H1 (cell line): ENCODE measurements around the gene CTDSP1. TPM values are rescaled to one million over a fixed set of nuclear protein-coding genes. Genes with fewer than 3 reads are reported as not detected.
A peak's percentile ranks its signal among the peaks of the same experiment; 100 is the strongest.

Experiments
- CTCF ChIA-PET: fragments of 300-600 bp; sonication (Branson Sonifier 250); formaldehyde crosslinking; loops from one replicate; lab custom pipeline; 2021; ENCODE audit not compliant: partially characterized antibody; lab: Charles Lee
- POLR2A ChIA-PET: fragments of 300-600 bp; sonication (Branson Sonifier 250); formaldehyde crosslinking; loops from one replicate; lab custom pipeline; 2021; ENCODE audit warnings: inconsistent platforms; ENCODE audit not compliant: partially characterized antibody; lab: Charles Lee
- DNase-seq, 2 experiments: peaks; one replicate each; pipeline versions ENCODE4 v3.0.0 to v3.0.0-alpha.2; 2010 to 2022; ENCODE audit warnings: low spot score in 2 of 2, low read depth in 1 of 2, mixed read lengths in 1 of 2
- FAIRE-seq: peaks from 2 replicates; lab custom pipeline; 2011; peaks lifted over from hg19 to GRCh38; lab: Jason Lieb, UNC
- H2AFZ ChIP-seq: 2 replicates; pipeline ENCODE4 v1.8.1; 2012; ENCODE audit warnings: low read length, inconsistent platforms
- H2AK5ac ChIP-seq: 2 replicates; pipeline ENCODE4 v1.6.1; 2013; ENCODE audit warnings: low read depth, low read length
- H2BK120ac ChIP-seq: replicated peaks from 2 replicates; pipeline ENCODE3; 2013; ENCODE audit warnings: low read depth, low read length, inconsistent platforms
- H2BK12ac ChIP-seq: 2 replicates; pipeline ENCODE4 v1.6.1; 2013; ENCODE audit warnings: low read depth, low read length
- H2BK15ac ChIP-seq: 2 replicates; pipeline ENCODE4 v1.6.1; 2013; ENCODE audit warnings: low read length
- H2BK20ac ChIP-seq: 2 replicates; pipeline ENCODE4 v1.6.1; 2013; ENCODE audit warnings: low read length
- H2BK5ac ChIP-seq: 2 replicates; pipeline ENCODE4 v1.6.1; 2013; ENCODE audit warnings: low read depth, low read length
- H3K14ac ChIP-seq: 2 replicates; pipeline ENCODE4 v1.6.1; 2013; ENCODE audit warnings: inconsistent platforms; ENCODE audit not compliant: insufficient read length
- H3K18ac ChIP-seq: 2 replicates; pipeline ENCODE4 v1.6.1; 2013; ENCODE audit warnings: low read length; ENCODE audit errors: extremely low read depth
- H3K23ac ChIP-seq: 2 replicates; pipeline ENCODE4 v1.6.1; 2013; ENCODE audit warnings: inconsistent platforms; ENCODE audit not compliant: insufficient read length
- H3K23me2 ChIP-seq: 2 replicates; pipeline ENCODE4 v1.6.1; 2013; ENCODE audit warnings: low read depth, low read length
- H3K27ac ChIP-seq: 2 replicates; pipeline ENCODE4 v1.6.1; 2011; ENCODE audit warnings: low read depth, low read length, inconsistent platforms
- H3K27me3 ChIP-seq, 4 experiments: replicated peaks in 1 of 4; 1 replicate in 1 of 4; 2 replicates in 3 of 4; pipeline versions ENCODE4 v1.6.1 to v1.8.1; 2011 to 2013; ENCODE audit warnings: low read length in 3 of 4, mild to moderate bottlenecking in 3 of 4, inconsistent platforms in 2 of 4, mixed read lengths in 2 of 4, moderate library complexity in 1 of 4; ENCODE audit not compliant: control insufficient read depth in 3 of 4, insufficient read depth in 3 of 4; ENCODE audit errors: extremely low read depth in 1 of 4
- H3K36me3 ChIP-seq, 4 experiments: 2 replicates each; pipeline versions ENCODE4 v1.6.1 to v1.8.1; 2011 to 2013; ENCODE audit warnings: mild to moderate bottlenecking in 4 of 4, low read length in 3 of 4, moderate library complexity in 2 of 4, control low read depth in 1 of 4, inconsistent platforms in 1 of 4; ENCODE audit not compliant: insufficient read depth in 4 of 4, control insufficient read depth in 2 of 4
- H3K4ac ChIP-seq: replicated peaks from 2 replicates; pipeline ENCODE3; 2013; ENCODE audit warnings: low read length, low read depth, mixed read lengths, inconsistent platforms; ENCODE audit not compliant: insufficient read length
- H3K4me1 ChIP-seq, 4 experiments: replicated peaks in 1 of 4; 1 replicate in 1 of 4; 2 replicates in 3 of 4; pipeline versions ENCODE4 v1.6.1 to v1.8.1; 2011 to 2013; ENCODE audit warnings: low read length in 3 of 4, inconsistent platforms in 2 of 4, mixed read lengths in 1 of 4; ENCODE audit not compliant: insufficient read depth in 4 of 4, control insufficient read depth in 3 of 4
- H3K4me2 ChIP-seq, 2 experiments: 2 replicates each; pipeline versions ENCODE4 v1.6.1 to v1.8.1; 2011 to 2013; ENCODE audit warnings: low read depth in 2 of 2, low read length in 2 of 2, control low read depth in 1 of 2, inconsistent platforms in 1 of 2, mild to moderate bottlenecking in 1 of 2; ENCODE audit not compliant: insufficient read depth in 1 of 2
- H3K4me3 ChIP-seq, 4 experiments: fragments of 200-600, 300-600 bp in 1 of 4; sonication (generic), shearing (Covaris generic), sonication (Bioruptor Twin) in 1 of 4; 2 replicates each; pipeline versions ENCODE4 v1.5.1 to v1.8.1; 2011 to 2016; ENCODE audit warnings: low read length in 4 of 4, low read depth in 3 of 4, control low read depth in 2 of 4, inconsistent platforms in 2 of 4, mild to moderate bottlenecking in 2 of 4, mixed read lengths in 1 of 4, moderate library complexity in 1 of 4; ENCODE audit not compliant: insufficient read depth in 2 of 4; ENCODE audit errors: extremely low read depth in 1 of 4
- H3K56ac ChIP-seq: replicated peaks from 2 replicates; pipeline ENCODE3; 2013; ENCODE audit warnings: low read depth, mild to moderate bottlenecking, mixed read lengths, low read length, inconsistent platforms; ENCODE audit not compliant: insufficient read length
- H3K79me1 ChIP-seq: 2 replicates; pipeline ENCODE4 v1.6.1; 2013; ENCODE audit warnings: low read depth, low read length, control low read depth
- H3K79me2 ChIP-seq, 2 experiments: 2 replicates each; pipeline versions ENCODE4 v1.6.1 to v1.8.1; 2012 to 2013; ENCODE audit warnings: low read length in 2 of 2, mild to moderate bottlenecking in 2 of 2, inconsistent platforms in 1 of 2; ENCODE audit not compliant: insufficient read depth in 2 of 2, control insufficient read depth in 1 of 2
- H3K9ac ChIP-seq, 4 experiments: replicated peaks in 1 of 4; 1 replicate in 1 of 4; 2 replicates in 3 of 4; pipeline versions ENCODE4 v1.6.1 to v1.8.1; 2011 to 2013; ENCODE audit warnings: low read depth in 3 of 4, low read length in 3 of 4, control low read depth in 2 of 4, mild to moderate bottlenecking in 2 of 4, moderate library complexity in 2 of 4, inconsistent platforms in 1 of 4; ENCODE audit errors: extremely low read depth in 1 of 4
- H3K9me3 ChIP-seq, 2 experiments: 2 replicates each; pipeline versions ENCODE4 v1.6.1 to v1.8.1; 2012 to 2013; ENCODE audit warnings: mild to moderate bottlenecking in 2 of 2, moderate library complexity in 2 of 2, control low read depth in 1 of 2, inconsistent platforms in 1 of 2, low read depth in 1 of 2, low read length in 1 of 2, mixed read lengths in 1 of 2; ENCODE audit not compliant: insufficient read depth in 2 of 2
- H4K20me1 ChIP-seq, 2 experiments: replicated peaks in 1 of 2; 2 replicates each; pipeline versions ENCODE3 to v1.8.1; 2011 to 2013; ENCODE audit warnings: inconsistent platforms in 2 of 2, low read length in 2 of 2, mild to moderate bottlenecking in 1 of 2; ENCODE audit not compliant: insufficient read depth in 2 of 2, control insufficient read depth in 1 of 2
- H4K5ac ChIP-seq: 2 replicates; pipeline ENCODE4 v1.6.1; 2013; ENCODE audit warnings: low read length, low read depth, mixed read lengths, inconsistent platforms; ENCODE audit not compliant: insufficient read length
- H4K8ac ChIP-seq: 2 replicates; pipeline ENCODE4 v1.8.0; 2013; ENCODE audit warnings: mild to moderate bottlenecking, moderate library complexity, low read length, inconsistent platforms; ENCODE audit not compliant: insufficient read depth; ENCODE audit errors: extremely low read depth
- H4K91ac ChIP-seq: replicated peaks from 2 replicates; pipeline ENCODE3; 2013; ENCODE audit warnings: low read length, mixed read lengths, inconsistent platforms; ENCODE audit not compliant: insufficient read length
- CBX5 ChIP-seq: fragments of 300-800, 300-1000 bp; sonication (generic); IDR thresholded peaks from 2 replicates; pipeline ENCODE4 v1.7.1; 2016; ENCODE audit warnings: antibody characterized with exemption, low read length, low read depth
- EZH2 ChIP-seq: fragments of 200-600 bp; sonication (generic); IDR thresholded peaks from 2 replicates; pipeline ENCODE4 v1.7.1; 2012; ENCODE audit warnings: low read depth, mild to moderate bottlenecking, moderate library complexity, low read length, inconsistent platforms; ENCODE audit not compliant: severe bottlenecking
- JUND ChIP-seq: IDR thresholded peaks from 2 replicates; pipeline ENCODE4 v1.6.1; 2011; ENCODE audit warnings: mild to moderate bottlenecking, improper control_type of control experiment, low read length
- KDM1A ChIP-seq: fragments of 200-600, 300-600 bp; sonication (generic); IDR thresholded peaks from 2 replicates; pipeline ENCODE4 v1.7.1; 2016; ENCODE audit warnings: mild to moderate bottlenecking, low read length, borderline replicate concordance
- RFX5 ChIP-seq: IDR thresholded peaks from 2 replicates; pipeline ENCODE4 v1.6.1; 2011; ENCODE audit warnings: low read depth, low read length, improper control_type of control experiment, borderline replicate concordance
- SAP30 ChIP-seq: fragments of 300-600 bp; sonication (generic); IDR thresholded peaks from 2 replicates; pipeline ENCODE4 v1.7.1; 2012; ENCODE audit warnings: low read length, moderate library complexity, mild to moderate bottlenecking, inconsistent platforms; ENCODE audit not compliant: insufficient read depth, insufficient replicate concordance
- SP1 ChIP-seq: IDR thresholded peaks from 2 replicates; pipeline ENCODE4 v1.6.1; 2011; ENCODE audit warnings: low read depth, low read length
- SP2 ChIP-seq: IDR thresholded peaks from 2 replicates; pipeline ENCODE4 v1.6.1; 2012; ENCODE audit warnings: mild to moderate bottlenecking, low read length, inconsistent platforms
- WGBS, 2 experiments: shearing (Covaris generic) in 1 of 2; methylation state at CpG; one replicate each; pipeline versions ENCODE4 v1.1.6 to v1.1.7; 2013 to 2015; ENCODE audit warnings: low lambda C conversion rate in 2 of 2, mixed read lengths in 2 of 2, inconsistent platforms in 1 of 2, low coverage in 1 of 2, missing lambda C conversion rate in 1 of 2; ENCODE audit not compliant: insufficient replicate concordance in 2 of 2, insufficient coverage in 1 of 2, insufficient read length in 1 of 2; ENCODE audit errors: extremely low coverage in 1 of 2, missing lambda C conversion rate in 1 of 2; 5-methylcytosine and 5-hydroxymethylcytosine counted together
- long read RNA-seq, 2 experiments: library from RNA in 1 of 2; library from capped mRNA in 1 of 2; stranded (forward); transcript quantifications; one replicate each; pipeline ENCODE4 v2.0.0, GENCODE V29; 2021; ENCODE audit warnings: inconsistent platforms in 1 of 2
- polyA minus RNA-seq, 3 experiments: library from RNA; depleted of rRNA, polyadenylated mRNA; stranded (reverse); fragments of >200 nt; gene quantifications; 1 replicate in 2 of 3; 2 replicates in 1 of 3; pipeline ENCODE4 v1.2.3, GENCODE V29; 2011
- polyA plus RNA-seq, 7 experiments: library from polyadenylated mRNA; depleted of rRNA in 3 of 7; stranded (reverse) in 5 of 7; unstranded in 2 of 7; fragments of >200 nt in 5 of 7; fragments of 200-250 nt in 2 of 7; gene quantifications; 1 replicate in 5 of 7; 2 replicates in 1 of 7; 4 replicates in 1 of 7; pipeline versions ENCODE4 v1.2.1 to v1.2.3, GENCODE V29; 2011 to 2013; ENCODE audit warnings: missing spikeins in 2 of 7, mixed read lengths in 2 of 7
- total RNA-seq: library from RNA; stranded (reverse); fragmentation: NEBNext Ultra II Directional; extraction: Animal tissue kit (Norgen Biotek cat#: 25700); gene quantifications from 2 replicates; pipeline ENCODE4 v1.2.1, GENCODE V29; 2021

CTDSP1 gene
- 20.3 and 20.9 TPM in 2 replicates for total RNA-seq
- 35.2 and 51.8 TPM in 2 replicates for polyA plus RNA-seq (2011; rRNA removed)
- 37.5 TPM for polyA plus RNA-seq (2011; cell fraction: cytosol; rRNA removed)
- 41.5 TPM for polyA plus RNA-seq (2011; cell fraction: nucleus; rRNA removed)
- 26.6 to 32.0 TPM (median 28.6 TPM) in 4 replicates for polyA plus RNA-seq (2012, experiment 1 of 2)
- polyA plus RNA-seq (2012, experiment 2 of 2): 32.8 TPM
- 10.2 TPM for polyA plus RNA-seq (2013, experiment 1 of 2)
- polyA plus RNA-seq (2013, experiment 2 of 2): 10.7 TPM
- 29.1 and 46.5 TPM in 2 replicates for polyA minus RNA-seq (2011; rRNA and poly(A)+ RNA removed)
- 23.2 TPM for polyA minus RNA-seq (2011; cell fraction: cytosol; rRNA and poly(A)+ RNA removed)
- polyA minus RNA-seq (2011; cell fraction: nucleus; rRNA and poly(A)+ RNA removed): 25.6 TPM
- long read RNA-seq, experiment 1, partial matches to known transcripts: 7 of 9 reads
- long read RNA-seq, experiment 1, other reads (novel, unspliced or antisense): 1 of 9 reads
- long read RNA-seq, experiment 2, partial matches to known transcripts: 1 of 6 reads
- long read RNA-seq, experiment 2, other reads (novel, unspliced or antisense): 4 of 6 reads

- Histone ChIP-seq H3K36me3 (peaks cover 0 to 10% (median 4%) of the 10 kb centered on the region in 4 experiments; a peak in 2 of 8 replicates), H3K23me2 (peaks cover 26% of the 10 kb centered on the region; the same call in 1 of the 2 replicates), H2BK12ac (peak within 1 kb of the TSS; percentile 75; the same call in 1 of the 2 replicates), H4K20me1 (peaks cover 0 to 2% of the 10 kb centered on the region in 2 experiments), H2AFZ (no peak within 1 kb of the TSS), H3K18ac (peak within 1 kb of the TSS; percentile 93), H3K79me2 (no peaks in the 10 kb centered on the region), H3K4me3 (peak within 1 kb of the TSS; percentile 50 to 82 (median 56)), H2AK5ac (no peak within 1 kb of the TSS), H3K56ac (peak within 1 kb of the TSS; percentile 73), H3K23ac (no peak within 1 kb of the TSS), H3K9ac (peak within 1 kb of the TSS in 1 of 4 experiments; percentile 41; a peak in 1 of 7 replicates), H2BK120ac (peak within 1 kb of the TSS; percentile 60), H2BK20ac (no peak within 1 kb of the TSS), H3K27ac (no peak within 1 kb of the TSS), H4K5ac (peak within 1 kb of the TSS; percentile 22), H3K4me2 (peak within 1 kb of the TSS; percentile 84 to 85), H3K14ac (no peak within 1 kb of the TSS), H2BK15ac (peak within 1 kb of the TSS; percentile 72; the same call in 1 of the 2 replicates), H3K79me1 (no peaks in the 10 kb centered on the region), H4K8ac (peak within 1 kb of the TSS; percentile 58; the same call in 1 of the 2 replicates), H2BK5ac (no peak within 1 kb of the TSS), H3K4me1 (peaks cover 0 to 35% (median 24%) of the 10 kb centered on the region in 4 experiments; a peak in 6 of 7 replicates), H3K27me3 (peaks cover 22 to 34% (median 31%) of the 10 kb centered on the region in 4 experiments), H3K4ac (no peak within 1 kb of the TSS), H3K9me3 (no peaks in the 10 kb centered on the region), H4K91ac (peak within 1 kb of the TSS; percentile 49)
- FAIRE-seq (no peak), DNase-seq (peak; percentile 76 to 97)
- 1% methylated on average over 47 of the region's 78 CpGs; no CpG with 5 or more reads in 1 of the 2 experiments for WGBS, 2 experiments
- ChIA-PET POLR2A (interaction anchor here (1.1 kb wide), 1 partner anchor 78 kb away, joined by 3 read pairs; no protein-coding TSS in a partner anchor), CTCF (interaction anchor here (0.6 to 2.7 kb wide), 6 partner anchors 55 to 128 kb away, joined by 3 to 8 read pairs (median 3); no protein-coding TSS in a partner anchor)
- TF ChIP-seq CBX5 (no peak), SP2 (no peak), JUND (no peak; the same call in 1 of the 2 replicates), KDM1A (peak; percentile 89), EZH2 (peak; percentile 62), RFX5 (no peak), SAP30 (no peak), SP1 (peak; percentile 75)
These were observed at the start of gene CTDSP1 for GRCh38 chr2:218399391-218400166. Gene CTDSP1, plus strand, starts transcription at chr2:218399868. Its CDS starts 223 bp downstream, at chr2:218400091.
